HG03045 (cell line): ENCODE measurements around the gene REEP6.

ENCODE experiments used
- ATAC-seq: cut with Tn5 transposase; IDR thresholded peaks from one replicate; pipeline ENCODE4 v1.9.1; 2021; ENCODE audit warnings: mild to moderate bottlenecking, moderate library complexity; ENCODE audit not compliant: unreplicated experiment

The REEP6 gene

GRCh38 chr19:1540365-1540925, 49.5 kb downstream of the REEP6 start:
- no peak for ATAC-seq
